ENCODE measurements around the gene RRP9.
"Not testable (repeated sequence)": the region's sequence is repeated elsewhere in the genome, so short reads cannot be mapped to it uniquely, and the experiment has no call there.

RRP9 gene

DNA sequence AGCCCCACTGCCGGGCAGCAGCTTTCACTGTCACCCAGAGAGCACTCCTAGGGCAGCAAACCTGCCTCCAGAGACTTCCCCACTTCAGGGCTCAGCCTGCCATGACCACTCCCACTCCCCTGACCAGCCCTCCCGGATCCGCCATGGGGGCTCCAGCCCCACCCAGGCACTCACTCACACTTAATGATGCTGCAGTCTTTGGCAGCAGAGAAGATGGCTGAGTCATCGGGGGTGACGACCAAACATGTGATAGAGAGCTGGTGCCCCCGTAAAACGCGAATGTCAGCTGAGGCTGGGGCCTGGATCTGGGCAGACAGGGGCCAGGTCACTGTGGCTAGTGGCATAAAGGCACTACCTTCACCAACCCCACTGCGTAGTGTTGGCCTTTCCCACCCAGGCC, 4.7 kb downstream of the RRP9 start:
- no peak for DNase-seq

DNA sequence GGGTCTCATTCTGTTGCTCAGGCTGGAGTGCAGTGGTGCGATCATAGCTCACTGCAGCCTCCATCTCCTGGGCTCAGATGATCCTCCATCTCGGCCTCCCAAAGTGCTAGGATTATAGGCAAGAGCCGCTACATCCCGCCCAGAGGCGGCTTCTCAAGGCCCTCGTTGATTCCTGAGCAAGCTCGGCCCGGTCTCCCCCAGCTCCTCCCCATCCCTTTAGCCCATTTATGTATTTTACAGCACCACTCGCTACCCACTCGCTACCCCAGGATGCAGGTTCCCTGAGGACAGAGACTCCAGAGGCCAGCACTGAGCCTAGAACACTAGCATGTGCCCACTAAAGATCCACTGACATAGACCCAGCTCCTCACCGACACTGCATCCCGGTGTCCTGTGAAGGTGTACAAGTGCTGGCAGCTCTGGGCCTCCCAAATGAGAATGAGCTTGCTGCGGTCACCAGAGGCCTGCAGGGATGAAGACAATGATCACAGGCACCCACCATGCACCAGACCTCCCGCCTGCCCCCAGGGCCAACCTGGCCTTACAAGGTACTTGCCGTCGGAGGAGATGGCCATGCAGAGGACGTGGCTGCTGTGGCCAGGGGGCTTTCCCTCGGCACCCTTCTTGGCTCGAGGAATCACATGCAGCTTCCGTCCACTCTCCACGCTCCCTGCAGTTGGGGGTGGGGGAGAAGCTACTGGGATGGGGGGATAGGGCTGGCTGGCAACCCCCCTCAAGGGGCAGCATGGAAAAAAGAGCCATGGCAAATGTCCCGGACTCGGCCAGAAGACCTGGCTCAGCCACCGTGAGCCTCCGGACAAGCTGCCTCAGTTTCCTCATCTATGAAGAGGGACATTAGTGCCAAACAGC, 5.6 kb downstream of the RRP9 start:
- no peak for DNase-seq

DNA sequence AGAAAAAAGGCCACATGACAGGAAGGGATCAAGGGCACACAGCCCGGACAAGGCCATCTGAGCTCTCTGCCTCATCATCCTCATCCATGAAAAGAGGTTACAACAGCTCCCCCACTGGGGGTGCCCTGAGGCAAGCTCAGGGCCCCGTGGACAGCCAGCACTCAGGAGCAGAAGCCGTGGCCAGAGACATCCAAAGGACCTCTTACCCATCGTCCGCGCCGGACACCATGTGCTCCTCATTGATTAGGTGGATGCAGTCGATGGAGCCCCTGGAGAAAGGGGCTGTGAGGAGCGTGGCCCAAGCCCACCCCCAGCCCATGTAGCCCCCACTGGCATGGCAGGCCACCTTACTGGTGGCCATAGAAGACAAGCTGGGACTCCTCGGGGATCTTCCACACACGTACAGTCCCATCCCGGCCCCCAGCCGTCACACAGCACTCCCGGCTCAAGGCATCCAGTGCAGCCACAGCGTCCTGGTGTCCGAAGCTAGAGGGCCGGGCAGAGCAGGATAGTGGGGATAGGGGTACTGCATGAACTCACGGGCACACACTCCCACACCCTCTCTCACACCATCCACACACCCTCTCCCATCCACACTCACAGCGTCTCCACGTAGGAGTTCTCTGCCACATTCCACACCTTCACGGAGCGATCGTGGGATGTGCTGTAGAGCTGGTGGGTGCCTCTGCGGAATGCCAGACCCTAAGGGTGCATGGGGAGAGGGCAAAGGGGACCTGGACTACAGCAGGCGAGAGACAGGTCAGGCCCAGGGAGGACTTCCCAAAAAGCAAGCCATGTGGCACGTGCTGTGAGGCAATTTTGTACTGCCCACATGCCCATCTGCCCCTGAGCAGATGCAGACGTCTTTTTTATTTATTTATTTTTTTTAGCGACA, 6.5 kb downstream of the RRP9 start:
- DNase-seq, result no peak

DNA sequence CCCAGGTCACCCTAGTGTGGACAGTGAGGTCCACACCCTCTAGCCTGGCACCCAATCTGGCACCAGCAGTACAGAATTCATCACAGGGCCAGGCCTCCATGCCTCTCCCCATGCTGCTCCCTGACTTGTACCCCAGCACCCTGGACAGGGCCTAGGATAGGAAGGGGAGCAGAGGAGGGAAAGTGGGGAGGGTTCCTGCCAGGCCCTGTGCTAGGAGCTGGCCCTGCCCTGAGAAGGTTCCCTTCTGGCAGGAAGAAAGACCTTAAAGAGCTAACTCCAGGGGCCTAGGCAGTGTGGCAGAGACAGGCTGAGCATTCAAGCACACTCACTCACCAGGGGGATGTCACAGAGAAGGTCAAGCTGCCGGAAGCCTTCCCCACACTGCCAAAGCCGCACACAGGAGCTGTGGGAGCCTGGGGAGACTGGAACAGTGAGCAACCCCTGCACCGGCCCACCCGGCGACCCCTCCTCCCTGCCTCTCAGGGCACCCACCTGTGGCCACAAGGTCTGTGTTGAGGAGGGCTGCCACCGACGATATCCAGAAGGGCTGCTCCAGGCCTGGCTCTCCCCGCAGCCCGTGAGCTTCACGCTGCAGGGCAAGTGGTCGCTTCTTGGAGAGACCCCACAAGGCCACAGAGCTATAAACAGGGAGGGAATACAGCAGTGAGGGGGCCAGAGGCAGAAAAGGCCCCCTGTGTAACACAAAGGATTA, 7.4 kb downstream of the RRP9 start:
- no peak for DNase-seq

DNA sequence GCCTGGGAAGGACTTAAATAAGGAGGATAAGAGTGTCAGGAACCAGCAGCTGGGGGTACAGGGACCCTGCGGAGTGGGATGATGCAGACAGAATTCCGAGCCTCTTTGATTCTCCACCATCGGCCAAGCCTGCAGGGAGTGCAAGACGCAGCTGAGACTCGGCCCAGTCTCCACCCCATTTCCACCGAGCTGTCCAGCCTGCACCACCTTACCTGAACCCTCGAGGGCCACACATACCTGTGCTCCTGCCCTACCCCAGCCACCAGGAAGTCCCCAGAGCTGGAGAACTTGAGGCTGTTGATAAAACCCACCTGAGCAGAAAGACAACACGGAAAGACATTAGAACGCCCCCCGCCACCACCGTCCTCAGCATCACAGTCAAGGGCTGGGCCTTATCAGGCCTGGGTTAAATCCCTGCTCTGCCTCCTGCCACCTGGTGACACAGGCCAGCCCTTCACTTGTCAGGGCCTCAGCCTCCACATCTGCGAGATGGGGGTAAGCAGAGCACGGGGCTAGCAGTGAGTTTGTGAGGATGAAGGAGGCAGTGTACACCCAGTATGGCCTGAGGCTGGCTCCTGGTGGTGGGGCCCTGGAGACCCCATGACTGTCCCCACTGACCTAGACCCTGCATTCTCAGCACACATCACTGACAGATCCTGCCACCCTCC, 8.1 kb downstream of the RRP9 start:
- DNase-seq, result no peak

DNA sequence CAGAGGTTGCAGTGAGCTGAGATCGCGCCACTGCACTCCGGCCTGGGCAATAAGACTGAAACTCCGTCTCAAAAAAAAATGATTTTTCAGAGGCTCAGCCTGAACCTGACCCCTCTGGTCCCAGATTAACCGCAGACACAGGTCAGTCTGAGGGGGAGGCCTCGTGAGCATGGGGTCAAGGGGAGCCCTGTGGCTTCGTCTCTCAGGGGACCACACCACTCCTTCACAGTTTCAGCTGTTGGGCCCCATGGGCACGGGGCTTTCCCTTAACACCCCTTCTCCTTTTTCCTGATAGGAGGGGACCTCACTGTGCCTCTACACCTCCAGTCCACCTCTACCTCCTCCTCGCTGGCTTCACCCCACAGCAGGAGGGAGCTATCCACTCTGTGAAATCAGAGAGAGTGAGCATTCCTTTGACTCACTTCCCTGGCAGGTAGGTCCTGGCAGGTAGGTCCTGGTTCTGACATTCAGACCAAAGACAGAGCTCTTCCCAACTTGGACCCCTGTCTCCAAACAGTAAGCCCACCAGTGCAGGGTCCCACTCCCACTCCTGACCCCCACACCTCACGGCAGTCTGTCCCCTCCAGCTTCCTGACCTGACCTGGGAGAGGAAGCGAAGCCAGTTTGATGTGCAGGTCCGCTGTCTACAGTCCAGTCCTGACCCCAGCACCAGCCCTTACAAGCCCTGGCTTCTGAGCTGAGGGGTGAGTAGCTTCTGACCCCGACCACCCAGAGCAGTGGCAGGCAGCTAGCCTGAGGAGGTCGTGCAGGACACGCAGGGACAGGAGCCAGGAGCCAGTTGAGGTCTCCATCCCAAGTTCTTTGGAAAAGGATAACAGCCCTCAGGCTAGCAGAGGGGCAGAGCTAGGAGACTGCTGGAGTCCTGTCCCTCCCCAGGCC, 9.0 kb downstream of the RRP9 start:
- DNase-seq, result no peak

DNA sequence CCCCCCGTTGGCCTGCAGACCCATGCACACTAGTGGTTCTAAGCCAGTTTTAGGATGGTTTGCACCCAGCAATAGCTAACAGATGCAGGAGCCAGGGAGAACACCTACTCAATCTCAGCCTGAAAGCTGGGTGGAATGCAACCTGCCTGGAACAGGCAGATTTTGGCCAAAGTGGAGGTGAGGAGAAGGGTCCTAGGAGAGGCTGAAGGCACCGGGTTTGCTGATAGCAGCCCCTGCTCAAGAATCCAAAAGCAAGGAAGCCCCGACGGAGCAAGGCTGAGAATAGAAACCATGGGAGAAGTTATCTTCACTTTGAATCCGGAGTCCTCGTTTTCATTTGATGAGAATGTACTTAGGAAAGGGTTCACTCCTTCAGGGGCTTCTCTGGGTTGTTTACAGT, 9.9 kb downstream of the RRP9 start:
- DNase-seq, result no peak

DNA sequence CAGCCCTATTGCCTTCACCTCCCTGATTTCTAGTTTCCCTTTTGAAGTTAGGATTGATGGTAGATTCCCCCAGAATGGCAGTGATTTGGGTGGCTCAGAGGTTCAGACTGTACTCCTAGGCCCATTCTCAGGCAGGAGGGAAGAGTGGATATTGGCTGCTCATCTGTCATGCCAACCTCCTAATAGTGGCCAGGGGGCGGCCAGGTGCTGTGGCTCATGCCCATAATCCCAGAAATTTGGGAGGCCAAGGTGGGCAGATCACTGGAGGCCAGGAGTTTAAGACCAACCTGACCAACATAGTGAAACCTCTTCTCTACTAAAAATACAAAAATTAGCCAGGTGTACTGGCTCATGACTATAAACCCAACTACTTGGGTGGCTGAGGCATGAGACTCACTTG, 11.3 kb downstream of the RRP9 start:
- DNase-seq, result no peak

DNA sequence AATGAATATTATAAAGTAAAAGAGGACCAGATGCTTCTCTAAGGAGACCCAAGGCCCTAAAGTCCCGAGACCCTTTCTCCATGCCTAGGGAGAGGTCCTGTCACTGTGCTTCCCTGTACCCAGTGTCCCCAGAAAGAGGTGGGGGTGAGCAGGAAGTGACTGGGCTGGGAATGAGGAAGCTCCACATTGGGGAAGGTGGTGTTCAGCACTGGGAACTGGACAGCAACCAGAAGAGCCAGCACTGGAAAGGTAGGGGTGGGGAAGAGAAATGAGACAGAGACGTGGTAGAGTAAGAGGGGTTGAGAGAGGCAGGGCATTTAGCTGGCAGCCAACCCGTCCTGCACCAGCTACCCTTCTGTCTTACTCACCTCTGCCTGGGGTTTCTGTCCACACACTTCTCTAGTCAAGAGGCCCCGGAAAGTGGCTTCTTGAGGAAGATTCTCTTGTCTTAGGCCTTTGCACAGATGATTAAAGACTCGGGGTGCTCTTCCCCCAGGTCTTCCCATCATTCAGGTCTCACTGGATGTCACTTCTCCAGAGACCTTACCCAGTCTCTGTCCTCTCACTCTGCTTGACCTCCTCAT, 12.2 kb downstream of the RRP9 start:
- no peak for DNase-seq

DNA sequence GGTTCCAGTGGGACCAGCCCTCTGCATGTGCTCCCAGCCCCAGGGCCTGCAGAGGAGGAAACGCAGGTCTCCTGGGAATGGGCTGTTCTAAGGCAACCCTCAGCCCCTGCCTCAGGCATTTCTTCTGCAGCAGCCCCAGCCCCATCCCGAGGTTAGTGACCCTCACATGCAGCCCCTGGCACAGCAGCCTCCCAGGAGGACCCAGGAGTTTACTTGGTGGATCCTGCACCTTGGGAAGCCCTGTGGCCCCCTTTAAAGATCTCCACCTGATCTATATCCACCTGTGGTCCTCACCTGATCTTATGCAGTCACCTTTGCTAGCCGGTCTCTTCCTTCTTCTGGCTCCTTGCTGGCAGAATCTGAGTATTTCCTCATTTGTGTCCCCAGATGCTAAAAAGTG, 12.7 kb downstream of the RRP9 start:
- not testable (repeated sequence) for DNase-seq

DNA sequence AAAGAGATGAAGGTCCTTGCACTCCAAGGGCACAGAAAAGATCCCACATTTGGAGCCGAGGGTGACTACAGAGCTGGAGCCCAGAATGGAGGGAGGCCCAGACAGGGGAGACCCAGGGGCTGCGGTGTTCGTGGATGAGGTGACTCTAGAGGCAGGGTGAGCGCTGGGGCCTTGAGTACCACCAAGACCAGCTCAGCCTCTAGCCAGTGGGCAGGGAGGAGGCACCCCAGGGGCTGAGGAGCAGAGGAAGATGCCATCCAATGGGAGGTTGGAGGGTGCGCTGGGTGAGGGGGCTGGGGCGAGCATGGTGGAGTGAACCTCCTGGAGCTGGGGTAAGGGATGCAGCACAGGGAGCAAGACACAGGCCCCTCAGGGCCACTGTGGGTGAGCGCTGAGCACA, 13.3 kb downstream of the RRP9 start:
- DNase-seq, result no peak

DNA sequence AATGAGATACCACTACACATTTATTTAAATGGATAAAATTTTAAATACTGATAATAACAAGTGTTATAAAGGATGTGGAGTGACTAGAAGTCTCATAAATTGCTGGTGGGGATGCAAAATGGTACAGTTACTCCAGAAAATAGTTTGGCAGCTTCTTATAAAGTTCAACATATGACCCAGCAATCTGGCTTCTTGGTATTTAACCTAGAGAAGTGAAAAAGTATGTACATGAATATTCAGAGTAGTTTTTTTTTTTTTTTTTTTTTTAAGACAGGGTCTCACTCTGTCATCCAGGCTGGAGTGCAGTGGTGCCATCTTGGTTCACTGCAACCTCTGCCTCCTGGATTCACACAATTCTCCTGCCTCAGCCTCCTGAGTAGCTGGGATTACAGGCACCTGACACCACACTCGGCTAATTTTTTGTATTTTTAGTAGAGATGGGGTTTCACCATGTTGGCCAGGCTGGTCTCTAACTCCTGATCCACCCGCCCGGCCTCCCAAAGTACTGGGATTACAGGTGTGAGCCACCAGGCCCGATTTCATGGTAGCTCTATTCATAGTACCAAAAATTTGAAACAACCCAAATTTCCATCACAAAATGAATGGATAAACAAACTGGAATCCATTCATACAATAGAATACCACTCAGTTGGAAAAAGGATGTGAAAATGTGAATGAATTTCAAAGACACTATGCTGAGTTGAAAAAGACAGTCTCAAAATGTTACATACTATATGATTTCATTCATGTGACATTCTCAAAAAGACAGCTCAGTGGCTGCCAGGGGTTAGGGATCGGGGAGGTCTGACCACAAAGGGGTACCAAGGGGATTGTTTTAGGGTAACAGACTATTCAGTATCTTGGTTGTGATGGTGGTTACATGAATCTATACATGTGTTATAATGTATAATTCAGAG, 14.4 kb downstream of the RRP9 start:
- DNase-seq, result no peak

DNA sequence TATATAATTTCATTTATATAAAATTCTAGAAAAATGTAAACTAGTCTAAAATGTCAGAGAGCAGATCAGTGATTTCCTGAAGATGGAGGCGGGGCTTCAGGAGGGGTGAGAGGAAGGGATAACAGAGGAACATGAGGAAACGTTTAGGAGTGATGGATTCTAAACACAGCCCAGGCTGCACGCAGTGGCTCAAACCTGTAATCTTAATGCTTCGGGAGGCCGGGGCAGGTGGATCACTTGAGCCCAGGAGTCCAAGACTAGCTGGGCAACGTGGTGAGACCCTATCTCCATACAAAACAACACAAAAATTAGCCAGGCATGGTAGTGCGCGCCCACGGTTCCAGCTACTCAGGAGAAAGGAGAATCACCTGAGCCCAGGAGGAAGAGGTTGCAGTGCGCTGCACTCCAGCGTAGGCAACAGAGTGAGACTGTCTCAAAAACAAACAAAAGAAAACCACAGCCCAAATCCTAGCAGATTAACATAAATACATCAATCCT, 20.6 kb downstream of the RRP9 start:
- no peak for DNase-seq

DNA sequence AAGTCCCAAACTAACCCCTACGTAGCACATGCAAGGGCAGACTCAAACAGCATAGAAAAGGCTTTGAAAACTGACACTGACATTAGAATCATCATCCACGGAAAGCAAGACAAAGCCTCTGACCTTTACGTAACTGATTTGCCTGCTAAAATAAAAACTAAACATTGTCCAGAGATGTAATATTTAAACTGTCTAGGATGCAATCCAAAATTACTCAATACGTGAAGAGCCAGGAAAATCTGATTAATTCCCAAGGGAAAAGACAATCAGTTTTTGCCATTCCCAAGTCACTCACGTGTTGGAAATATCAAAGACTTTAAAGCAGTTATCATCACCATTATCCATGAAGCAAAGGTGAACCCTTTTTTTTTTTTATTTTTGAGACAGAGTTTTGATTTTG, 25.3 kb downstream of the RRP9 start:
- DNase-seq, result no peak

DNA sequence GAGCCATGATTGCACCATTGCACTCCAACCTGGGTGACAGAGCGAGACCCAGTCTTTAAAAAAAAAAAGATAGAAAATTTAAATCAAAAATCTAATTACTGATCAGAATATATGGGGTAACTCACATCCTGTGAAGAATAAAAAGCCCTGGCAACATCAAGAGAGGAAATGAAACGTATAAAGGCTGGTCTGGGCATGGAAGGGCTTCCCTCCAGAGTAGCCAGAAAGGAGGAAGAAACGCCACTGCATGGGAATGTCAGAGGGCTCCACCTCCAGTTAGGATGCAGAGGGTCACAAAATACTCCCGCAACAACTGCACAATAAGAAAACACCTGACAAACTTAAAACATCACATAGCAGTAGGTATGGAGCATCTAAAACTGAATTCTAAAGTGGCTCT, 33.7 kb downstream of the RRP9 start:
- DNase-seq, result no peak

DNA sequence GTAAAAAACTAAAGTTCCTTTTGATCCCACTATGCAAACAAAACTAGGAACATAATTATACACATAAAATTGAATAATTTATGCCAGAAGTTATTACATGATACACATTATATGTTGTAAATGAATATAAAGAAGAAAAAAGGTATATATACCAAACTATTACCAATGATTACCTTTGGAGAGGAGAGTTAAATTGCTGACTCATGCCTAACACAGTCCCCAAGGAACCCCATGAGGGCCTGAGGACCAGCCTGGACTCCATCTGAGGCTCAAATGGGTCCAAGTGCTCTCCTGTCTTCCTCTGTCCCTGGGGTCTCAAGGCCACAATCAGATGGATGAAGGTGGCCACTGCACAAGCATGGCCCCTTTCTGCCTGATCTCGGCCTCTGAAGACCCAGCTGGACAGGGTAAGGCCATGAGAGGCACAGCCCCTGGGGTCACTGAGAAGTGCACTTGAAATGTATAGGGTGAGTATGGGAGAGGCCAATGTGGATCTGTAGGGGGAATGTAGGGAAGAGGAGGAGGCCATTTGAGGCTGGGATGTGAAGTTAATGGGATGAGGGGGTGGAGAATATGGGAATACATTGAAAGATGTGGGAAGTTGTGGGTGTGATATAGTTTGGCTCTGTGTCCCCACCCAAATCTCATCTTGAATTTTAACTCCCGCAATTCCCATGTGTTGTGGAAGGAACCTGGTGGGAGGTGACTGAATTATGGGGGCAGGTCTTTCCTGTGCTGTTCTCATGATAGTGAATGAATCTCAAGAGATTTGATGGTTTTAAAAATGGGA, 37.5 kb downstream of the RRP9 start:
- no peak for DNase-seq

DNA sequence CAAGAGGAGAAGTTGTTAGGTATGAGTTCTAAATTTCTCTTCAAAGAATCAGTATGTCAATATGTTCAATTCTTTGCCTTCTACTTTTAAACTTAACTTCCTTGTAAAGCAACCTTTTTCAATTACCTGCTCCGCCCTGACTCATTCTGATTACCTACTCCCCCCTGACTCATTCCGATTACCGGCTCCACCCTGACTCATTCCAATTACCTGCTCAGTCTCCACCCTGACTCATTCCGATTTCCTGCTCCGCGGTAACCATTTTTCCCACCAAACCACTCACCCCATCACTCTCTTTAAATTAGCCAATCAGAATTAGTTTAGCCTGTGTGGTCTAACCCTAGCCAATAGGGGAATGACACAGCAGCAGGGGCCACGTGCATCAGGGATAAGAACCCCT, 39.3 kb downstream of the RRP9 start:
- not testable (repeated sequence) for DNase-seq

DNA sequence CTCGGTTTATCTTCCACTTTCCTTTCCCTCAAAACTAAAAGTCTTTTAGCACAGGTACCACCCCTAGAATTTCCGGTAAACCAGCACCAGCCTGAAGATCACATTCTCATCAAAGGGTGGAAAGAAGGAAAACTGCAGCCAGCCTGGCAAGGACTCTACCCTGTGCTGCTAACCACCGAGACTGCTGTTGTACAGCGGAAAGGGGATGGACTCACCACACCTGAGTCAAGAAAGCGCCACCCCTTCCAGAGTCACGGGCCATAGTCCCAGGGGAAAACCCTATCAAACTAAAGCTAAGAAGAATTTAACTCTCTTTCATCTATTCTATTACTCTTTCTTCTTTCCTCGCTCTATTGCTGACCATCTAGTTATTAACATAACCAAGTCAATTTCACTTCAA, 41.7 kb downstream of the RRP9 start:
- not testable (repeated sequence) for DNase-seq

DNA sequence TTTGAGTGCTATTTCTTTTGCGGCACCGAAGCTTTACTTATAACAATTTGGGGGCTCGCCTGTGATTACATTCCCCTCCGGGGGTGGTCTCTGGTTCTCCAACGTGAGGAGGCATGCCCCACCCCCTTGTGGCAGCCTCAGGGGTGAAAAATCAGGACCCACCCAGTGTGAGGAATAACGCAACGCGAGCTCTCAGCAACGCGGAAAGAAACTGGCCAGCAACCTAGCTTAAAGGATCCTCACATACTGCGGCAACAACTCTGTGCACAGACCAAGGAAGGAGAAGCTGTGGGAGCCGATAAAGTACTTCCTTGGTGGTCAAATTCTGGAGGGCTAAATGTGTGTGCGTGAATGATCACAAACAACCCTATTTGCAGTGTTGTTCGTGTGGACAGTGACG, 44.3 kb downstream of the RRP9 start:
- no peak for DNase-seq

Data from stimulated activated CD4-positive, alpha-beta T cell treated with anti-CD3 and anti-CD28 coated beads, Interleukin-4, amount 100 ng/mL, for 1 hour (primary cell).